ENCODE results near the gene PMF1.
A peak's percentile ranks its signal among the peaks of the same experiment; 100 is the strongest.

Gene PMF1

DNA sequence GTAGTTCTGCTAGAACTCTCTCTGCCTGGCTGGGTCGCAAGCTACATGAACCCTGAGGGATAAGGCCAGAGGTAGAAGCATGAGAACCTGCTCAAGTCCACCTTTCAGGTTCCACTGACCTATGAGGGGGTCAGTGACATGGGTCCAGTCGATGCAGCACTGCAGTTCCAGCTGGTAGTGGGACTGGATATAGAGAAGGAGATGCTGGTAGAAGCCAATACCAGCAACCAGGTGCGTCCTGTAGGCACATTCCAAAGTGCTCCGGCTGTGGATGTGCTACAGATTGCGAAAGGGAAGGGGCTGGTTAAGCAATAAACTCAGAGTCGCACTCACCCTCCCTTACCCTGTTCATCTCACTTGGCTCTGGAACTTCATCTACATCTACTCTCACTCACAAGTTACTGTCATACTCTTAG lies 64.2 kb downstream of the PMF1 start:
- Histone ChIP-seq H2BK120ac (ENCODE audit: low read depth, low read length) (no peak overlapping the region), H3K23ac (ENCODE audit: low read length) (no peak overlapping the region), H3K4ac (ENCODE audit: low read depth, low read length) (no peak overlapping the region), H3K36me3 (ENCODE audit: control insufficient read depth, insufficient read depth, low read length) (peaks cover 21% of the 10 kb centered on the region), H4K8ac (ENCODE audit: low read depth, low read length) (no peak overlapping the region), H2AK5ac (ENCODE audit: low read length) (no peak overlapping the region), H3K4me3 (ENCODE audit: low read length) (no peak overlapping the region), H3K79me2 (ENCODE audit: control insufficient read depth, insufficient read depth, low read length) (peaks cover 31% of the 10 kb centered on the region), H2BK15ac (replicated peaks; ENCODE audit: low read depth) (no peak overlapping the region), H3K18ac (ENCODE audit: low read length) (no peak overlapping the region), H3K79me1 (ENCODE audit: low read length) (peaks cover 18% of the 10 kb centered on the region), H2BK5ac (ENCODE audit: low read length) (no peak overlapping the region), H3K9ac (ENCODE audit: low read length) (no peak overlapping the region), H3K56ac (ENCODE audit: low read length) (no peak overlapping the region), H4K5ac (ENCODE audit: low read length) (no peak overlapping the region), H3K4me1 (ENCODE audit: control insufficient read depth, low read depth, low read length) (no peaks in the 10 kb centered on the region), H3K27ac (ENCODE audit: low read depth, low read length) (no peak overlapping the region), H3K27me3 (ENCODE audit: insufficient read depth, low read length, poor library complexity) (no peaks in the 10 kb centered on the region), H3K4me2 (ENCODE audit: low read length) (no peak overlapping the region)
- DNase-seq: no peak
- no CpG with 5 or more reads among the region's 6 CpGs for WGBS (ENCODE audit: extremely low coverage, insufficient coverage, low lambda C conversion rate)

DNA sequence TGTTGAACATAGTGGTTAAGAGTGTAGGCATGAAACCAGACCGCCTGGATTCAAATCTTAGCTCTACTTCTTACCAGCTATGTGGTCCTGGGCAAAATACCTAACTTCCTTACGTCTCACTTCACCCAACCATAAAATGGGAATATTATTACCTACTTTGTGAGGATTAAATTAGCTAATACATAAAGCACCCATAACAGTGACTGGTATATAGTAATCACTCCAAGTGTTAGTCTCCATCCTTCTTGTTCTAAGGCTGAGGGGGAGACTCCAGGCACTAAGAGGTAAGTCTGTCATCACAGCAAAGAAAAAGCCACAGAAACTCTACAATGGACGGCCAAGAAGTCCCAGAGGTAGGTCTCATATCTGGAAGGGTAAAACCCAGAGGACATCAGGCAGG lies 67.0 kb downstream of the PMF1 start:
- DNase-seq: no peak
- peaks cover 34% of the 10 kb centered on the region for H3K79me2 ChIP-seq (ENCODE audit: control insufficient read depth, insufficient read depth, low read length)
- H3K36me3 ChIP-seq (ENCODE audit: control insufficient read depth, insufficient read depth, low read length): peaks cover 8% of the 10 kb centered on the region
- no peak overlapping the region for H3K4ac ChIP-seq (ENCODE audit: low read depth, low read length)
- H3K4me3 ChIP-seq (ENCODE audit: low read length): no peak overlapping the region
- no peak overlapping the region for H2BK120ac ChIP-seq (ENCODE audit: low read depth, low read length)
- H3K4me2 ChIP-seq (ENCODE audit: low read length): no peak overlapping the region
- peaks cover 19% of the 10 kb centered on the region for H3K79me1 ChIP-seq (ENCODE audit: low read length)
- no peaks in the 10 kb centered on the region for H3K4me1 ChIP-seq (ENCODE audit: control insufficient read depth, low read depth, low read length)
- H3K23ac ChIP-seq (ENCODE audit: low read length): no peak overlapping the region
- no peak overlapping the region for H3K56ac ChIP-seq (ENCODE audit: low read length)
- H4K5ac ChIP-seq (ENCODE audit: low read length): no peak overlapping the region
- H4K8ac ChIP-seq (ENCODE audit: low read depth, low read length): no peak overlapping the region
- H3K27ac ChIP-seq (ENCODE audit: low read depth, low read length): no peak overlapping the region
- WGBS (ENCODE audit: extremely low coverage, insufficient coverage, low lambda C conversion rate): no CpG with 5 or more reads among the region's 3 CpGs
- no peak overlapping the region for H2BK5ac ChIP-seq (ENCODE audit: low read length)
- no peak overlapping the region for H3K18ac ChIP-seq (ENCODE audit: low read length)
- H2BK15ac ChIP-seq (replicated peaks; ENCODE audit: low read depth): no peak overlapping the region
- H2AK5ac ChIP-seq (ENCODE audit: low read length): no peak overlapping the region
- no peak overlapping the region for H3K9ac ChIP-seq (ENCODE audit: low read length)
- H3K27me3 ChIP-seq (ENCODE audit: insufficient read depth, low read length, poor library complexity): no peaks in the 10 kb centered on the region

- peak overlapping the region; percentile 72 for H3K4me2 ChIP-seq (ENCODE audit: low read length)
- H4K8ac ChIP-seq (ENCODE audit: low read depth, low read length): no peak overlapping the region
- no peak overlapping the region for H2BK120ac ChIP-seq (ENCODE audit: low read depth, low read length)
- DNase-seq: no peak
- no peak overlapping the region for H3K4me3 ChIP-seq (ENCODE audit: low read length)
- H3K79me1 ChIP-seq (ENCODE audit: low read length): peaks cover 19% of the 10 kb centered on the region
- no peak overlapping the region for H3K23ac ChIP-seq (ENCODE audit: low read length)
- H3K56ac ChIP-seq (ENCODE audit: low read length): peak overlapping the region; percentile 90
- no peak overlapping the region for H2BK5ac ChIP-seq (ENCODE audit: low read length)
- no peak overlapping the region for H3K27ac ChIP-seq (ENCODE audit: low read depth, low read length)
- peaks cover 34% of the 10 kb centered on the region for H3K79me2 ChIP-seq (ENCODE audit: control insufficient read depth, insufficient read depth, low read length)
- peak overlapping the region; percentile 63 for H3K9ac ChIP-seq (ENCODE audit: low read length)
- no peak overlapping the region for H2BK15ac ChIP-seq (replicated peaks; ENCODE audit: low read depth)
- no peaks in the 10 kb centered on the region for H3K27me3 ChIP-seq (ENCODE audit: insufficient read depth, low read length, poor library complexity)
- H3K18ac ChIP-seq (ENCODE audit: low read length): no peak overlapping the region
- peaks cover 6% of the 10 kb centered on the region for H3K36me3 ChIP-seq (ENCODE audit: control insufficient read depth, insufficient read depth, low read length)
- WGBS (ENCODE audit: extremely low coverage, insufficient coverage, low lambda C conversion rate): no CpG with 5 or more reads among the region's 8 CpGs
- H3K4me1 ChIP-seq (ENCODE audit: control insufficient read depth, low read depth, low read length): no peaks in the 10 kb centered on the region
- no peak overlapping the region for H2AK5ac ChIP-seq (ENCODE audit: low read length)
- H3K4ac ChIP-seq (ENCODE audit: low read depth, low read length): no peak overlapping the region
- H4K5ac ChIP-seq (ENCODE audit: low read length): no peak overlapping the region
Measured at GRCh38 chr1:156281281-156281680, 68.5 kb downstream of the PMF1 start.

DNA sequence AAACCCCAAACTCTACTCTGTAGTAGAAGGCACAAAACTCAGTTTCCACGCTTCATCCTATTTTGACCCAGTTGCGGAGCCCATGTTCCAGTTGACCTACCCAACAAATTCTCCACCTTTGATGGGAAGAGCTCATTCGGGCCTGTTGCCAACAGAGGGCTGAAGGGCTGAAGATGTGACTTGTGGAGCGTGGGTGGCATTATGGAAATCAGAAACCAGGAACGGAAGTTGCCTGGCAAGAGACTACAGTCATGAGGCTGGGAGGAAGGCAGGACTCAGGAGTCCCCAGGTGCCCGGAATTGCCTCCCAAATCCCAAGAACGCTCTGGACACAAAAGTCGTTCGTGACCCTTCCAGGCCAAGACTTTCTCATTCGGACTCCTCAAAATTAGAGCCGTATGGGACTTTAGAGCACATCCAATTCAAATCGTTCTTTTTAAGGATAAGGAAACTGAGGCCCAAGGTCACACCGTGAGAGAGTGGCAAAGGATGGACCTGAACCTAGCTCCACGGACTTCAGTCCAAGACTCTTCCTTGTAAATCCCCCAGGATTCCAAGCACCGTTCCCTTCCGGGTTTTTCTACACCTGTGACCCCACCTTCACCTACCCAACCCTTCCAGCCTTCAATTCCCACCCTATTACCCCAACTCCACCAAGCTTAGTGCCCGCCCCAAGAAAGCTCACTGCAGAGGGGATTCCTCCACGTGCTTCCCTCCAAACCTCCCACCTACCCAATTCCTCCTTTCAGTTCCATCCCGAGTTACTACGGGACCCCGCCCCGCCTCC lies 69.1 kb downstream of the PMF1 start:
- H3K79me2 ChIP-seq (ENCODE audit: control insufficient read depth, insufficient read depth, low read length): peaks cover 34% of the 10 kb centered on the region
- H3K4me1 ChIP-seq (ENCODE audit: control insufficient read depth, low read depth, low read length): no peaks in the 10 kb centered on the region
- no peaks in the 10 kb centered on the region for H3K27me3 ChIP-seq (ENCODE audit: insufficient read depth, low read length, poor library complexity)
- H3K23ac ChIP-seq (ENCODE audit: low read length): no peak overlapping the region
- H3K27ac ChIP-seq (ENCODE audit: low read depth, low read length): no peak overlapping the region
- no CpG with 5 or more reads among the region's 22 CpGs for WGBS (ENCODE audit: extremely low coverage, insufficient coverage, low lambda C conversion rate)
- H3K4me2 ChIP-seq (ENCODE audit: low read length): peak overlapping the region; percentile 72
- H4K8ac ChIP-seq (ENCODE audit: low read depth, low read length): no peak overlapping the region
- peaks cover 5% of the 10 kb centered on the region for H3K36me3 ChIP-seq (ENCODE audit: control insufficient read depth, insufficient read depth, low read length)
- no peak overlapping the region for H4K5ac ChIP-seq (ENCODE audit: low read length)
- peak overlapping the region; percentile 44 for H3K4me3 ChIP-seq (ENCODE audit: low read length)
- no peak overlapping the region for H2AK5ac ChIP-seq (ENCODE audit: low read length)
- H2BK5ac ChIP-seq (ENCODE audit: low read length): no peak overlapping the region
- no peak overlapping the region for H2BK15ac ChIP-seq (replicated peaks; ENCODE audit: low read depth)
- H3K79me1 ChIP-seq (ENCODE audit: low read length): peaks cover 19% of the 10 kb centered on the region
- H3K9ac ChIP-seq (ENCODE audit: low read length): peak overlapping the region; percentile 63
- H3K4ac ChIP-seq (ENCODE audit: low read depth, low read length): peak overlapping the region; percentile 82
- no peak overlapping the region for H2BK120ac ChIP-seq (ENCODE audit: low read depth, low read length)
- peak overlapping the region; percentile 90 for H3K56ac ChIP-seq (ENCODE audit: low read length)
- DNase-seq: peak; percentile 57
- peak overlapping the region; percentile 94 for H3K18ac ChIP-seq (ENCODE audit: low read length)

- no peak within 1 kb of the TSS for H4K8ac ChIP-seq (ENCODE audit: low read depth, low read length)
- peak within 1 kb of the TSS; percentile 90 for H3K56ac ChIP-seq (ENCODE audit: low read length)
- no peak within 1 kb of the TSS for H2BK120ac ChIP-seq (ENCODE audit: low read depth, low read length)
- peak within 1 kb of the TSS; percentile 94 for H3K18ac ChIP-seq (ENCODE audit: low read length)
- peak within 1 kb of the TSS; percentile 72 for H3K4me2 ChIP-seq (ENCODE audit: low read length)
- no peaks in the 10 kb centered on the region for H3K4me1 ChIP-seq (ENCODE audit: control insufficient read depth, low read depth, low read length)
- H3K79me1 ChIP-seq (ENCODE audit: low read length): peaks cover 19% of the 10 kb centered on the region
- H4K5ac ChIP-seq (ENCODE audit: low read length): no peak within 1 kb of the TSS
- peaks cover 3% of the 10 kb centered on the region for H3K36me3 ChIP-seq (ENCODE audit: control insufficient read depth, insufficient read depth, low read length)
- peak within 1 kb of the TSS; percentile 63 for H3K9ac ChIP-seq (ENCODE audit: low read length)
- H3K23ac ChIP-seq (ENCODE audit: low read length): no peak within 1 kb of the TSS
- H2AK5ac ChIP-seq (ENCODE audit: low read length): no peak within 1 kb of the TSS
- H3K4me3 ChIP-seq (ENCODE audit: low read length): peak within 1 kb of the TSS; percentile 44
- no CpG with 5 or more reads among the region's 50 CpGs for WGBS (ENCODE audit: extremely low coverage, insufficient coverage, low lambda C conversion rate)
- peak within 1 kb of the TSS; percentile 61 for H3K27ac ChIP-seq (ENCODE audit: low read depth, low read length)
- no peak within 1 kb of the TSS for H2BK5ac ChIP-seq (ENCODE audit: low read length)
- H3K27me3 ChIP-seq (ENCODE audit: insufficient read depth, low read length, poor library complexity): no peaks in the 10 kb centered on the region
- peaks cover 34% of the 10 kb centered on the region for H3K79me2 ChIP-seq (ENCODE audit: control insufficient read depth, insufficient read depth, low read length)
- H2BK15ac ChIP-seq (replicated peaks; ENCODE audit: low read depth): no peak within 1 kb of the TSS
- H3K4ac ChIP-seq (ENCODE audit: low read depth, low read length): peak within 1 kb of the TSS; percentile 82
- peak; percentile 100 for DNase-seq
Measured at GRCh38 chr1:156282479-156283222, 69.8 kb downstream of the PMF1 start, which contains the start of gene SMG5. Gene SMG5 (minus strand): TSS chr1:156282825. CDS start chr1:156282680, 145 bp downstream.
